ENCODE results near the gene SYP.
"Not testable (repeated sequence)": the region's sequence is repeated elsewhere in the genome, so short reads cannot be mapped to it uniquely, and the experiment has no call there.

The SYP gene

GRCh38 chrX:49188468-49189076 is 11.4 kb downstream of the SYP start:
- no peak for DNase-seq

GRCh38 chrX:49187526-49187925 is 12.5 kb downstream of the SYP start:
- no peak for DNase-seq

GRCh38 chrX:49187028-49187394 is 13.0 kb downstream of the SYP start:
- no peak for DNase-seq

GRCh38 chrX:49186125-49187027 is 13.6 kb downstream of the SYP start, which contains the start of gene PRICKLE3:
Gene PRICKLE3 (minus strand): TSS chrX:49186373. CDS start chrX:49186297, 76 bp downstream.
- peak; percentile 61 for DNase-seq

GRCh38 chrX:49184294-49185281 is 15.4 kb downstream of the SYP start:
- no peak for DNase-seq

GRCh38 chrX:49183701-49184281 is 16.2 kb downstream of the SYP start:
- no peak for DNase-seq

- no peak for DNase-seq
These were observed 20.6 kb downstream of the SYP start for GRCh38 chrX:49179358-49179757.

GRCh38 chrX:49178537-49178936 is 21.5 kb downstream of the SYP start:
- DNase-seq, result no peak

- no peak for DNase-seq
These were observed 22.0 kb downstream of the SYP start for GRCh38 chrX:49177873-49178480.

- DNase-seq, result no peak
These were observed 22.6 kb downstream of the SYP start for GRCh38 chrX:49177338-49177833.

- no peak for DNase-seq
These were observed 23.3 kb downstream of the SYP start for GRCh38 chrX:49176421-49177326.

- no peak for DNase-seq
These were observed 24.3 kb downstream of the SYP start for GRCh38 chrX:49175435-49176274.

- no peak for DNase-seq
These were observed 25.3 kb downstream of the SYP start for GRCh38 chrX:49174723-49175122.

GRCh38 chrX:49173544-49173943 is 26.4 kb downstream of the SYP start:
- not testable (repeated sequence) for DNase-seq

- peak; percentile 53 for DNase-seq
These were observed 27.7 kb downstream of the SYP start for GRCh38 chrX:49172280-49172780.

GRCh38 chrX:49171752-49172279 is 28.2 kb downstream of the SYP start, which contains the start of gene PLP2:
Gene PLP2 (plus strand): TSS chrX:49171898. CDS start chrX:49172001, 103 bp downstream.
- DNase-seq, result peak; percentile 43

GRCh38 chrX:49167740-49168108 is 32.3 kb downstream of the SYP start:
- DNase-seq, result no peak

GRCh38 chrX:49166914-49167739 is 32.9 kb downstream of the SYP start:
- peak; percentile 64 for DNase-seq

Data from central memory CD4-positive, alpha-beta T cell (primary cell).